H9 (cell line): ENCODE results near the gene NFYB. TPM values are rescaled to one million over a fixed set of nuclear protein-coding genes. Genes with fewer than 3 reads are reported as not detected.

Experiments used
- DNase-seq: peaks from one replicate; pipeline ENCODE4 v3.0.0-alpha.2; 2017
- H2AFZ ChIP-seq: one replicate; pipeline ENCODE4 v1.6.1; 2013; ENCODE audit warnings: mild to moderate bottlenecking, low read length, control low read depth, moderate library complexity
- H2AK5ac ChIP-seq: 2 replicates; pipeline ENCODE4 v1.6.1; 2013; ENCODE audit warnings: low read length, control low read depth, mixed read lengths; ENCODE audit not compliant: insufficient read length
- H2BK120ac ChIP-seq: one replicate; pipeline ENCODE4 v1.6.1; 2013; ENCODE audit warnings: low read depth, mild to moderate bottlenecking, low read length, control low read depth, inconsistent platforms; ENCODE audit not compliant: poor library complexity, severe bottlenecking
- H2BK12ac ChIP-seq: 2 replicates; pipeline ENCODE4 v1.6.1; 2013; ENCODE audit warnings: low read length, control low read depth, mixed read lengths, low read depth; ENCODE audit not compliant: insufficient read length
- H2BK15ac ChIP-seq: 2 replicates; pipeline ENCODE4 v1.6.1; 2013; ENCODE audit warnings: low read depth, low read length, control low read depth
- H2BK20ac ChIP-seq: one replicate; pipeline ENCODE4 v1.6.1; 2013; ENCODE audit warnings: low read depth, mild to moderate bottlenecking, low read length, control low read depth, inconsistent platforms; ENCODE audit not compliant: poor library complexity, severe bottlenecking
- H2BK5ac ChIP-seq: 2 replicates; pipeline ENCODE4 v1.6.1; 2013; ENCODE audit warnings: low read length, control low read depth, mixed read lengths; ENCODE audit not compliant: insufficient read length
- H3K14ac ChIP-seq: 2 replicates; pipeline ENCODE4 v1.6.1; 2013; ENCODE audit warnings: low read length, control low read depth; ENCODE audit not compliant: insufficient read depth
- H3K18ac ChIP-seq: 2 replicates; pipeline ENCODE4 v1.6.1; 2013; ENCODE audit warnings: low read depth, mild to moderate bottlenecking, mixed read lengths, low read length, control low read depth; ENCODE audit not compliant: insufficient read length
- H3K23ac ChIP-seq: 2 replicates; pipeline ENCODE4 v1.6.1; 2013; ENCODE audit warnings: low read length, control low read depth, mixed read lengths, low read depth; ENCODE audit not compliant: insufficient read length
- H3K23me2 ChIP-seq: 2 replicates; pipeline ENCODE4 v1.6.1; 2013; ENCODE audit warnings: low read depth, mild to moderate bottlenecking, mixed read lengths, low read length, control low read depth; ENCODE audit not compliant: insufficient read length, poor library complexity, severe bottlenecking
- H3K27ac ChIP-seq: 2 replicates; pipeline ENCODE4 v1.5.1; 2013; ENCODE audit warnings: low read length, control low read depth, mixed read lengths, low read depth; ENCODE audit not compliant: insufficient read length
- H3K27me3 ChIP-seq: 2 replicates; pipeline ENCODE4 v1.6.1; 2013; ENCODE audit warnings: low read length, control low read depth, inconsistent platforms; ENCODE audit not compliant: insufficient read depth
- H3K4ac ChIP-seq: 2 replicates; pipeline ENCODE4 v1.6.1; 2013; ENCODE audit warnings: low read depth, mild to moderate bottlenecking, control low read depth, inconsistent platforms, low read length, moderate library complexity
- H3K4me1 ChIP-seq: 2 replicates; pipeline ENCODE4 v1.6.1; 2013; ENCODE audit warnings: low read length, control low read depth, inconsistent platforms; ENCODE audit not compliant: insufficient read depth
- H3K4me2 ChIP-seq: 2 replicates; pipeline ENCODE4 v1.6.1; 2013; ENCODE audit warnings: low read length, control low read depth, mixed read lengths; ENCODE audit not compliant: insufficient read length, insufficient read depth
- H3K56ac ChIP-seq: 2 replicates; pipeline ENCODE4 v1.6.1; 2013; ENCODE audit warnings: low read depth, mild to moderate bottlenecking, mixed read lengths, low read length, control low read depth; ENCODE audit not compliant: insufficient read length
- H3K79me1 ChIP-seq: 2 replicates; pipeline ENCODE4 v1.6.1; 2013; ENCODE audit warnings: low read depth, mild to moderate bottlenecking, moderate library complexity, low read length, control low read depth, inconsistent platforms; ENCODE audit not compliant: insufficient read depth, poor library complexity, severe bottlenecking
- H3K79me2 ChIP-seq: 2 replicates; pipeline ENCODE4 v1.6.1; 2013; ENCODE audit warnings: low read length, control low read depth, inconsistent platforms; ENCODE audit not compliant: insufficient read depth
- H3K9ac ChIP-seq: 2 replicates; pipeline ENCODE4 v1.6.1; 2013; ENCODE audit warnings: low read length, control low read depth, mixed read lengths; ENCODE audit not compliant: insufficient read length; ENCODE audit errors: extremely low read depth
- H3K9me3 ChIP-seq: one replicate; pipeline ENCODE4 v1.6.1; 2013; ENCODE audit warnings: low read depth, low read length, inconsistent platforms; ENCODE audit not compliant: control insufficient read depth
- H3T11ph ChIP-seq: one replicate; pipeline ENCODE4 v1.6.1; 2013; ENCODE audit warnings: mild to moderate bottlenecking, low read length, control low read depth, inconsistent platforms
- H4K20me1 ChIP-seq: one replicate; pipeline ENCODE4 v1.6.1; 2013; ENCODE audit not compliant: control insufficient read depth, insufficient read length, insufficient read depth
- H4K5ac ChIP-seq: 2 replicates; pipeline ENCODE4 v1.6.1; 2013; ENCODE audit warnings: low read depth, mild to moderate bottlenecking, mixed read lengths, low read length, control low read depth; ENCODE audit not compliant: insufficient read length
- H4K8ac ChIP-seq: replicated peaks from 2 replicates; pipeline ENCODE4 v1.6.1; 2013; ENCODE audit warnings: low read length, control low read depth, mixed read lengths, low read depth; ENCODE audit not compliant: insufficient read length
- H4K91ac ChIP-seq: 2 replicates; pipeline ENCODE4 v1.6.1; 2013; ENCODE audit warnings: low read depth, mild to moderate bottlenecking, moderate library complexity, mixed read lengths, low read length, control low read depth; ENCODE audit not compliant: insufficient read length
- H3K27ac Mint-ChIP-seq, 3 experiments: 2 replicates in 2 of 3; 3 replicates in 1 of 3; pipeline ENCODE4 v1.8.0; 2020 to 2021; ENCODE audit warnings: mixed read lengths in 3 of 3, mild to moderate bottlenecking in 1 of 3, moderate library complexity in 1 of 3
- H3K27me3 Mint-ChIP-seq: 2 replicates; pipeline ENCODE4 v1.8.0; 2021; ENCODE audit warnings: low read depth, mild to moderate bottlenecking, moderate library complexity, mixed read lengths
- H3K36me3 Mint-ChIP-seq, 3 experiments: 2 replicates in 2 of 3; 3 replicates in 1 of 3; pipeline ENCODE4 v1.8.0; 2020 to 2021; ENCODE audit warnings: low read depth in 3 of 3, mixed read lengths in 3 of 3; ENCODE audit not compliant: insufficient read depth in 1 of 3
- H3K4me1 Mint-ChIP-seq, 2 experiments: 2 replicates each; pipeline ENCODE4 v1.8.0; 2020; ENCODE audit warnings: mixed read lengths in 2 of 2
- H3K4me3 Mint-ChIP-seq, 2 experiments: 2 replicates in 1 of 2; 3 replicates in 1 of 2; pipeline ENCODE4 v1.8.0; 2020 to 2021; ENCODE audit warnings: mild to moderate bottlenecking in 2 of 2, mixed read lengths in 2 of 2, moderate library complexity in 1 of 2
- H3K9me3 Mint-ChIP-seq, 2 experiments: 2 replicates in 1 of 2; 3 replicates in 1 of 2; pipeline ENCODE4 v1.8.0; 2020; ENCODE audit warnings: mild to moderate bottlenecking in 2 of 2, mixed read lengths in 2 of 2, moderate library complexity in 1 of 2
- WGBS: extraction: QIAGEN DNeasy Blood & Tissue Kit; methylation state at CpG from one replicate; pipeline ENCODE4 v1.1.7; 2013; ENCODE audit warnings: missing lambda C conversion rate, low lambda C conversion rate, mixed read lengths; ENCODE audit not compliant: insufficient read length; ENCODE audit errors: extremely low coverage; 5-methylcytosine and 5-hydroxymethylcytosine counted together
- total RNA-seq: library from RNA; stranded (reverse); gene quantifications from 2 replicates; pipeline ENCODE4 v1.2.1, GENCODE V29; 2021
- TF ChIP-seq, protein P1 (sequence below): fragments of 200-600 bp; sonication (generic); conservative IDR thresholded peaks from 3 replicates; pipeline ENCODE4 v1.8.0; 2021; ENCODE audit warnings: antibody characterized with exemption, mild to moderate bottlenecking

The NFYB gene
- total RNA-seq, 1 experiment from 2014 or later = 52.5 TPM

DNA sequence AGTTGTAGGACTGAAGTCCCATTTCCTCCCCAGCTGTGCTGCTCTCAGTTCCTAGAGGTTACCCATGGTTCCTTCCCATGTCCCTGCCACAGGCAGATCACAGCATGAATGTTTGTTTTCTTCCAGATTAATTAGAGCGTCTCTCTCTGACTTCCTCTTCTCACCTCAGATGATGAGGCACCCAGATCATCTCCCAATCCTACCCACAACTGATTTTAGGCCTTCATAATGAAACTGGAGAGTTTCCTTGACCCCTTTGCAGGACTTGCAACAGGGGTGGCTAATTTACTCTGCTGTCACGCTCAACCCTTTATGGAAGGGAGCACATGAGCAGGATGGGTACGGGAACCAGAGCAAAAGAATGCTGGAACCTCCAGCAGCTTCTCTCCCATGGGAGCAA lies 45.4 kb upstream of the NFYB start:
- no peak overlapping the region for H3K4ac ChIP-seq

More for the DNA sequence above, 45.4 kb upstream of the NFYB start:
- H3K27me3 Mint-ChIP-seq = peaks cover 2% of the 10 kb centered on the region
- TF ChIP-seq, protein P1, sequence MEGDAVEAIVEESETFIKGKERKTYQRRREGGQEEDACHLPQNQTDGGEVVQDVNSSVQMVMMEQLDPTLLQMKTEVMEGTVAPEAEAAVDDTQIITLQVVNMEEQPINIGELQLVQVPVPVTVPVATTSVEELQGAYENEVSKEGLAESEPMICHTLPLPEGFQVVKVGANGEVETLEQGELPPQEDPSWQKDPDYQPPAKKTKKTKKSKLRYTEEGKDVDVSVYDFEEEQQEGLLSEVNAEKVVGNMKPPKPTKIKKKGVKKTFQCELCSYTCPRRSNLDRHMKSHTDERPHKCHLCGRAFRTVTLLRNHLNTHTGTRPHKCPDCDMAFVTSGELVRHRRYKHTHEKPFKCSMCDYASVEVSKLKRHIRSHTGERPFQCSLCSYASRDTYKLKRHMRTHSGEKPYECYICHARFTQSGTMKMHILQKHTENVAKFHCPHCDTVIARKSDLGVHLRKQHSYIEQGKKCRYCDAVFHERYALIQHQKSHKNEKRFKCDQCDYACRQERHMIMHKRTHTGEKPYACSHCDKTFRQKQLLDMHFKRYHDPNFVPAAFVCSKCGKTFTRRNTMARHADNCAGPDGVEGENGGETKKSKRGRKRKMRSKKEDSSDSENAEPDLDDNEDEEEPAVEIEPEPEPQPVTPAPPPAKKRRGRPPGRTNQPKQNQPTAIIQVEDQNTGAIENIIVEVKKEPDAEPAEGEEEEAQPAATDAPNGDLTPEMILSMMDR = no peak
- Histone ChIP-seq H4K91ac (no peak overlapping the region), H3K4me2 (no peak overlapping the region), H3K18ac (no peak overlapping the region), H3K4me1 (no peaks in the 10 kb centered on the region), H4K20me1 (no peaks in the 10 kb centered on the region), H2BK15ac (no peak overlapping the region), H3K79me2 (no peaks in the 10 kb centered on the region), H3K79me1 (no peaks in the 10 kb centered on the region), H2BK120ac (no peak overlapping the region), H3K9me3 (no peaks in the 10 kb centered on the region), H4K8ac (no peak overlapping the region), H3K27ac (no peak overlapping the region), H2AK5ac (no peak overlapping the region), H3K9ac (no peak overlapping the region), H3K14ac (no peak overlapping the region), H2BK20ac (no peak overlapping the region), H3T11ph (no peak overlapping the region), H3K23me2 (no peaks in the 10 kb centered on the region), H2BK5ac (no peak overlapping the region), H4K5ac (no peak overlapping the region), H3K56ac (no peak overlapping the region), H3K23ac (no peak overlapping the region), H2AFZ (no peak overlapping the region), H3K27me3 (no peaks in the 10 kb centered on the region), H2BK12ac (no peak overlapping the region)
- WGBS = no CpG with 5 or more reads among the region's 3 CpGs
- H3K4me3 Mint-ChIP-seq = no peak overlapping the region
- peaks cover 2 to 19% (median 13%) of the 10 kb centered on the region in 3 experiments; a peak in 5 of 7 replicates for H3K36me3 Mint-ChIP-seq
- H3K27ac Mint-ChIP-seq = no peak overlapping the region
- H3K9me3 Mint-ChIP-seq = peaks cover 15 to 17% of the 10 kb centered on the region in 2 experiments; a peak in 4 of 5 replicates
- H3K4me1 Mint-ChIP-seq = no peaks in the 10 kb centered on the region
- no peak for DNase-seq
